LoVo (cell line): ENCODE results near the gene CPEB3.
"Not testable (repeated sequence)": the region's sequence is repeated elsewhere in the genome, so short reads cannot be mapped to it uniquely, and the experiment has no call there.

Source experiments
- DNase-seq: peaks from one replicate; pipeline ENCODE4 v3.0.0-alpha.2; 2016; ENCODE audit warnings: low spot score

Gene CPEB3

DNA sequence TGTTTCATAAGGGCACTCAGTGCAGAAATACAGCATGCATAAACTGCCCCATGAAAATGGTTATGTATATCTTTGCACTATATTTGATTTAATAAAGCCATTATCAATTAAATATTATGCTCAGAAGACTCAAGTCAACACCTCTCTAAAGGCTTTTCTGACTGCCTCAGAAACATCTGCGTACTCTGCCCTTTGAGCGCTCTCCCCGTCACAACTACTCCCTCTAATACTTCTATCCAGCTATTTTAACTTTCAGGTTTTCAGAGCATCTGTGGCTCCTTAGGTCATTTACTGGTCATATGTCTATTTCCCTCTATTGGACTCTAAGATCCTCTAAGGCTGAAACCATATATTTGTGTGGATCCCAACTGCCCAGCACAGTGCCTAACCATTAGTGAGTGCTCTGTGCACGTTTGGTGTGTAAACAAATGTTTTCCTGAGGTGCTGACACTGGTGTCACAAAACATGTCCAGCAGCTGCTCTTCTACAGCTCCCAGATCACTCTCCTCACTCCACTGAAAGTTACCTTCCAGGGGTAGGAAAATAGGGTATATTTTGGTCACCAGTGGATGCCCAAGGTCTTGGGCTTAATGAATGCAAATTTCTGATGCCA lies 188.2 kb downstream of the CPEB3 start:
- no peak for DNase-seq

DNA sequence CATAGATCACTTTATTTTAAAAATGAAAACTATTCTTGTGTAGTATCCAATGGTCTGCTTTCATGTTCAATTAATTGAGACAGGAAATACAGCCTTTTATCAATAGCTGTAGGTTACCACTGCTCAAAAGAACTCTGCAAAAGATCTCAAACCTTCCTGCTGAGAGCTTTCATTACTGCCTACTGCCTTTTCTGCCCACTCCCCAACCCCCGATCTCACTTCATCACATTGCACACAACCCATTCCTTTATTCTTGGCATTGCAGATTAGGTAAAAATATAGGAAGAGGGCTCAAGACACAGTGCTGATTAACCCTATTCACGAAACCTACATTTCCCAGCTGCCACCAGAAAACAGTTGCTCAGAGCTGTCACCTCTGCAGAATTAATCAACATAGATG lies 195.9 kb downstream of the CPEB3 start:
- DNase-seq = no peak

DNA sequence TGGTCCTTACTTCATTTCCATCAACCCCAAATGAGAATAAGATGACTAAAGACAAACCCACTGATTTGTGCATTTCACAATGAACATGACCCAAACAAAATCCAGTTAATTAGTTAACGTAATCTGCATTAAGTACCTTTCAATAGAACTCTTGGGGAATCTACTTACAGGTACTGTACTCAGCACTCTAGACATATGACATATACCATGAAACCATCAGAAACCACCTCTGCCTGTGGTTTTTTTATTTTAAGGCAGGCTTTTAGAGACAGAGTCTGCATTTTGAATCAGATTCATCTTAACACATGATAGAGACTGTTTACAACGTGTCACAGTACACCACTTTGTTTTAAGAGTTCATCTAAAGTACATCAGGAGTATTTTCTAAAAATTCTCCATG lies 198.9 kb downstream of the CPEB3 start:
- no peak for DNase-seq

DNA sequence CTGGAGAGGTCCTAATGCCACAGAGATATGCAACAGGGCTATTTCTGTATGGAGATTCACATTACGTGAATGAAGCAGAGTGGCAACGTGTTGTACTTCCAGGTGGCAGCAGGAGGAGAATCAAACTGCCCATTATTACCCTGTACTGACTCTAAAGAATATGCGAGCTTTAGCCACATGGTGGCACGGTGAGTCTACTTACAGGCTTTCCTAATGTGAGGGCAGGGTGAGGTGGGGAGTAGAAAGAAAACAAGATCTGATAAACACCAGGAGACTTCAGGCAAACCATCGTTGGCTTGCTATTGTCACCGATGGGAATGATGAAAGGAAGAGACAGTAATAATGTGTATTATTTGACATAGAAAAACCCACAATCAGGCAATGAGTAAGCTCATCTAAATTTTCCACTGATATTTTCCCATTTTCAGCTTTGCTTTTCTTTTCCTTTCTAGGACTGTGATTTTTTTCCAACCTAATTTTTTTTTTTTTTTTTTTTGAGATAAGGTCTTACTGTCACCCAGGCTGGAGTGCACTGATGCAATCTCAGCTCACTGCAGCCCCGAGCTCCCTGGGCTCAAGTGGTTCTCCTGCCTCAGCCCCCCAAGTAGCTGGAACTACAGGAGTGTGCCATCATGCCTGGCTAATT lies 203.0 kb downstream of the CPEB3 start:
- peak; percentile 70 for DNase-seq

DNA sequence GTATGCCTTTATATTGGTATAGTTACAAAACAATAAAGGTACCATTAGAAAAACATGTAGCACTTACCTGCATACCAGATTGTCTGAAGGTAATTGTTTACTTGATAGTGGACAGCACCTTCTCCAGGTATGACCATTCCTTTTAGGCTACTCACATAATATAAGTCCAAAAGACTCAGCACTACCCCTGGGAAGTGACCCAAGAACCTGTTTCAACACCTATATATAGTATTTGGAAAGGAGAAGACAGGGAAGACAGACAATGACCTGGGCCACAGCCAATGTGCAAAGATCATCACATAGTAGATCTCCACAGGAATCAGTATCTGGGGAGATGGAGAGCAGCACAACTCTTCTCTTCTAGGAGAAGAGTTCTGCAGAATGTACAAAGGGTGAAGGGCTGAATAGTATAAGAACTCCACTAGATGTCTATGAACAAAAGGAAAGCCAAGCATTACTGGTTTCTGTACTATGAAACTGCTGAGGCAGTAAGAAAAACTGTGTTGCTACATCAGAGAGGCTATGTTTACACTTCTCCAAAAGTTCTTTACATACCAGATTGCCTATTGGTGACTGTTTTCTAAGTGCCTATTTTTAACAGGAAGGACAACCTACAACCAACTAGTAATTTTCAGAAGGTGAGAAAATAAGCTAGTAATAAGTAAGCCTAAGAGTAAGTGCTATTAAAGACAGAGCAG lies 208.1 kb downstream of the CPEB3 start:
- no peak for DNase-seq

DNA sequence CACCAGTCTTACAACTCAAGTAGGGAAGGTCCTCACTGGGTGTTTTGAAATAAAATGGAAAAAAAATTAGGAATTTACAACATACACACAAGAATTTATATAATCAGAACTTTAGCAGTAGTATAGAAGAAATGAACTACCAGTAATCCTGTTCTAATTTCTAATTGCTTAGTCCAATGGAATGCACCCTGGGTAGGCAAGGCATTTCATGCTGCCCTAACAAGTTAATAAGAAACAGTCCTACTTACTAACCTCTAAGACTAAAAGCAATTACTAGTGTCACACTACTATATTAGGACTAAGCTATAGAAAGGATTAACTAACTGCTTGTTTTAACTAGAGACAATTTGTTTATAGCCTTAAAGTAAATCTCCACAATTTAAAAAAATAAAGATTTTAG lies 209.2 kb downstream of the CPEB3 start:
- DNase-seq = no peak

DNA sequence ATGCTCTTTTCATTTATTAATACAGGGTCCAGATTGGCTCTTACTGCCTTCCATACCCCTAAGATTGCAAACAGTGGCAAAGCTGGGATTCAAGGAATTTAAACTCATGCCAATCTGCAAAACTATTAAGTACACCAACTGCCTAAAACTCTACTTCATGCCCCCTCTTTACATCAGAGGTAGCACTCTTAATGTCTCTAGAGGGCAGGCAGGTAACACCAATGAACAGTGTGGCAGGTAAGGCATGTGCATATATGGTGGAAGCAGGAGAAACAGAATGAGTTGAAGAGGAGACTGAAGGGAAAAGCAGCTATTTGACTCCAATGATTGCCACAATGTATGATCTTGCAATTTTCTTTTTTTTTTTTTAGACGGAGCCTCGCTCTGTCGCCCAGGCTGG lies 210.6 kb downstream of the CPEB3 start:
- DNase-seq = no peak

DNA sequence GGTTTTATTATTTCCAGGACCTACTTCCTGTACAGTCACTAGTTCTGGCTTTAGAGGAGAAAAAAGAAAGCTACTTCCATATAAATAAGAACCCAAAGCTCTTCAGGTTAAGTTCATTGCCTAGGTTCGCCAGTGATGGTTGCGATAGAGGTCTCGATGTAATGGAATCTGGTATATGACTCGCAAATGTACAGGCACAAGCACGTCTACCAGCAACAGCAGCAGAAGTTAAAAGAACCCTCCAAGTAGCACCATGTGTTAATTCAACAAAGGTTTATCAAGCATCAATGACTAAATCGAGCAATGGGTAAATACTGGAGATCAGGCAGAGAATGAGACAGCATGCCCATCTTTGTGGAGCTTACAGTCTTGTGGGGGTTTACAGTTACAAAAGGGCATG lies 211.9 kb downstream of the CPEB3 start:
- no peak for DNase-seq

DNA sequence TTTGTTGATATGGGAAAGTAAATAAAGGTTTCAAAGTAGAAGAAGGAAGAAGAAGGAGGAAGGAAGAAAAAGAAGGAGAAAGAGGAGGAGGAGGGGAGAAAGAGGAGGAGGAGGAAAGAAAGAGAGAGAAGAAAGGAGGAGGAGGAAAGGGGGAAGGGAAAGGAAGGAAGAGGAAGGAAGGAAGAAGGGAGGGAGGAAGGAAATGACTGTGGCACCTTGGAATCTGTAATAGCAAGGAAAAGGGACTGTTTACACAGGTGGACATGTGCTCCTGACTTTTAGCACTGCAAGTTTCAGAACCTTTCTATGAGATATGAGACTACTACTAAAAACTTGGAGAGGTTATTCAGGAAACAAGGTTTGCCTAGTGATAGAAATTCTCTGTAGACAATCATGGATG lies 214.2 kb downstream of the CPEB3 start:
- no peak for DNase-seq

DNA sequence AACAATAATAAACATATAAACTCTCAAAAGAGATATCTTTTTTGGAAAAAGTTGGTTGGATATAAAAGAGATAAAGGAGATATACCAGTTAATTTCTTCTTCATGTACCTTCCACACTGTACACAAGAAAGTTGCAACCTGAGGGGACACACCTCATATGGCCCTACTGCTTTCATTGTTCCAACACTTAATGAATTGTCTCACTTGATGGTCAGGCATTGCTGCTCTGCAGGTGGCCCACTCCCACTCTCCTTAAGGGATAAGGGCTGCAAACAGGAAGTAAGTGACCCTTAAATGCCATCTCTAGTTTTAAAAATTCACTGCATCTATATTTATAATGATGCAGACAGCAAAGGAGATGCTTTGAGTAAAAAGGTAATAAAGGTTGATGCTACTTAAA lies 215.0 kb downstream of the CPEB3 start:
- no peak for DNase-seq

DNA sequence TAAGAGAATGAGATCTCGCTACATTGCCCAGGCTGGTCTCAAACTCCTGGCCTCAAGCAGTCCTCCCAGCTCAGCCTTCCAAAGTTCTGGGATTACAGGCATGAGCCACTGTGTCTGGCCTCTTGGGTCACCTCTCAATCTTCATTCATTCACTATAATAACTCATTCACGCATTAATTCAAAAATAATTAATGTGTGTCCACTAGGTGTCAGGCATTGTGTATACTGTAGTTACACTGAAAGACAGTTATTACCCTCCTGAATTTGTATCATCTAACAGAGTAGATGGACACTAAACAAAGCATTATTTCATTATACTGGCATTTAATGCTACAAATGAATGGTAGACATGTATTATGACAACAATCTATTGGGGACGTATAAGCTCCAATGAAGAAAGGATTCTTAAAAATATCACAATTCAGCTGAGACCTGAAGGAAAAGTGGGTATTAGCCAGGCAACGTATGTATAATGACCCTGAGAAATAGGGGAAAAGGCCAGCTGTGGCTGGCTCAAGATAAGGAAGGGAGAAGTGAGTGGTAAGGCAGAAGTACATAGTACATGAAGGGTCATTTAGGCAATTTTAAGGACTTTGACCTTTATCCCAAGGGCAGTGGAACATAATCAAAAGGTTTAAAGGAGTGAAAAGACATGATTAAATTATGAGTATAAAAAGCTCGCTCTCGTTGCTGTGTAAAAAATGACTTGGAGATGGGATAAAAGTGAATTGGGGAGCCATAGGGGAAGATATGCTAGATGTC lies 216.6 kb downstream of the CPEB3 start:
- no peak for DNase-seq

DNA sequence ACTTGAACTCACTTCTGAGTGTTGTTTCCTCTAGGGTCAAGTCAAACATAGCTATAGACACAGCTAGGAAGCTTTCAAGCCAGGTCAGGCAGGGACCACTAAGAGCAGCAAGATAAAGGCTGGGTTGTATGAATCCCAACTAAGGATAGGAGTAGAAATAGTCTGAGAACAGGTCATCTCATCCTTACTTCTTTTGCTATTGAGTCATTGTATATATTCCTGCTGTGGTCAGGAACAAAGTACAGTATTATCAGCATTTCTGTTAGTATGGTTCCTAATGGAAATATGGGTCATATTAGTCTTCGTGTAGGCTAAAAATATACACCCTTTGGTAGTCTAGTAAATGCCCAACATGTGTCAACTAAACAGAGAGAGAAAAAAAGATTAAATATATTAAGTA lies 222.0 kb downstream of the CPEB3 start:
- DNase-seq = no peak

DNA sequence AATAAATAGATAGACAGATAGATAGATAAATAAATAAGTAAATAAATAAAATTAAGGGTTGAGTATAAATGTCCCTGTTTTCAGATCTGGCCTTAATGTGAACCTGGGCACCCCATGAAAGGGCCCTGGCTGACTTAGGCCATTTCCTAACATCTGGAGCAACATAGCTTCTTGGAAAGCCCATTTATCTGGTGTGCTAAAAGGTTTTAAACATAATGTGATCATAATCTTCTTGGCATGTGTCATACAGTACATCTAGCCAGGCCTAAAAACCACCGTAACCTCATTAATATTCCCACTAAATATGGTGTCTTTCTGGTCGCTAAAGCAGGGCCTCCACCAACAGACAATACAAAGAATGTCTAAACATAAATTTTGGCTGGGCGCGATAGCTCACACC lies 224.5 kb downstream of the CPEB3 start:
- no peak for DNase-seq

DNA sequence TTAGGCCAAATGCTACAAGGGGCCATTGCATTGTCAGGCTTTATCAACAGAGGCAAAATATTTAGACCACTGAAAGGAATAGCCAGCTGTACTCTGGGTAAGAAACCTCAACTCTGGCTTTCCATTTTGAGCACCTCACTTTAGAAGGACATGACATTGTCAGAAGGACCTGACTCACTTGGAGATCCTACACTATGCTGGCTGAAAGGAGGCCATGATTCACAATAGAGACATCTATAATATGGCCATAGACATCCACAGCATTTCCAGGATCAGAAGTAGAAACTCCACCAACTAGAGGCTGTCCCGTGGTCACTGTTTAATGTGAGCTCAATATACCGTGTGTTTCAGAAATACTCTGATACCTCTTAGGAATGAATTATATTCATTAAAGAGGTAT lies 226.4 kb downstream of the CPEB3 start:
- no peak for DNase-seq

DNA sequence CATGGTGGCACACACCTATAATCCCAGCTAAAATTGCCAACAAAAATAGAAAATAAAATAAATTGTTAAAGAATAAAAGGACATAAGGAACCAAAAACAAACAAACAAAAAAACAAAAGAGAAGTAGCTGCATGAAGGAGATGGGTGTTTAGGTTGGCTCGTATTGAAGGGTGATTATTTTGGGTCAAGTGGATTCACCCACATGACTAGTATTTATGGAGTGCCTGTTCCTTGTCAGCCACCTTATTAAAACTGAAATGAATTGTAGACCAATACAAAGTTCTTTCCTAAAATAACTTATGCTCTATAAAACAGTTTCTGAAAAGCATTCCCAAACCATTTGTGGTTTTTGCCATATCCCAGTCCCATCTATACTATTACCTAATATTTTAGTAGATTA lies 228.6 kb downstream of the CPEB3 start:
- DNase-seq = no peak

DNA sequence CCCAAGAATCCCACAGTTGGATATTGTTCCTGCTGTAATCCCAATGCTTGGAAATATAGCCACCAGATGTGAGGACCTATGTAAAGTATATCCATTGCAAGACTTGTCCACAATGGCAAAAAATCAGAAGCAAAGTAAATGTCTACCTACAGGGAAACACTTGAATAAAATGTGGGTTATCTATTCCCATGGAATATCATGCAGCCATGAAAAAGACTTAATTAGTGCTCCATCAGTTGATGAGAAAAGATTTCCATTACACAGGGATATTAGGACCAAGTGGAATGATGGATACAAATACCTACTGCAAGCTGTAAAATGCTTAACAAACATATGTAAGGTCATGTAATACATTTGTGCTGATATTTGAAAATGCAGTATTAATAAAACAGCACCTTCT lies 236.1 kb downstream of the CPEB3 start:
- no peak for DNase-seq

DNA sequence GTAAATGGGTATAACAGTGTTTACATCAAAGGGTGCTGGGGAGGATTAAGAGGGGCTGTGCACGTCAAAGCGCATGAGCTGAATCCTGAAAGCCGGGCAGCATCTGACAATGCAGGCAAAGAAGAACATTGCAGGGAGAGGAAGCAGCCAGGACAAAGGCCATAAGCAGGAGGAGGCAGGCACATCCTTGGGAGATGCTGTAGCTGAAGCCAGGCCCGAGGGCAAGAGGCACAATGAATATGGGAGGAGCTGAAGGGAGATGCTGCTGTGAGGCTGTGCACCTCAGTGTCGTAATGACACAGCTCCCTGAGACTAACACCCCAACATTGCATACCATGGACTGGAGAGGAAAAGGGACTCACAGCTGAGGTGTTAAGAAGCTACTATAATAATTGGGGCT lies 238.1 kb downstream of the CPEB3 start:
- no peak for DNase-seq

DNA sequence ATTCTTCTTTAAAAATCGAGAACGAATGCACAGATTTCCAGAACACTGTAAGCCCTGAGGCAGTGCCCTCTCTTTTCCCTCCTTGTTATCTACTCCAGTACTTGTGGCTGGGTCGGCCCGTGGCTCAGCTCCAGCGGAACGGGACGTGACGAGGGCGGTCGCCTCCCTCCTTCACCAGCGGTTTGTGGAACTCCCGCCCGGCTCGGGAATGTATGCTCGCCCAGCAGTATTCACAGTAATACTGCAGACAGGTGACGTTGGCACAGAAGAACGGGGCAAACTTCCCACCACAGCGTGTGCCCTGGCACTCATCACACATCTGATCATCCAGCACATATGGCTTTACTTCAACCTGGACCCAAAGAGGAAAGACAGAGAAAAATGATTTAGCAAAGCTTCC lies 238.8 kb downstream of the CPEB3 start:
- no peak for DNase-seq

DNA sequence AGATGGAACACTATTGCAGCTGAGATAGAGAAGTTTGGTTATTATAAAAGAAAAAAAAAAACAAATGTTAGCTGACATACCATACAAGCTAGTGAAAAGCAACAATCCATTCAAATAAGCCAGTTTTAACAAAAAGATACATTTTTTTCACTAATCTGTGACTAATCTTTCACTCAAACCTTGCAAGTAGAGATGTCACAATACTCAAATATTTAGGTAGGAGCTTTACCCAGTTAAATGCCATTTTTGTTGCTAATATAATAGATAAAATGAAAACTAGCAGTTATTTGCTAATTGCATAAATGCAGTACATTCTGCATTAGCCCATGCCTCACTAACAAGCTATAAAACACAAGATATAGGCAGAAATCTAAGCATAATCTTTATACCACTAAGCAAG lies 243.7 kb downstream of the CPEB3 start:
- DNase-seq = no peak

DNA sequence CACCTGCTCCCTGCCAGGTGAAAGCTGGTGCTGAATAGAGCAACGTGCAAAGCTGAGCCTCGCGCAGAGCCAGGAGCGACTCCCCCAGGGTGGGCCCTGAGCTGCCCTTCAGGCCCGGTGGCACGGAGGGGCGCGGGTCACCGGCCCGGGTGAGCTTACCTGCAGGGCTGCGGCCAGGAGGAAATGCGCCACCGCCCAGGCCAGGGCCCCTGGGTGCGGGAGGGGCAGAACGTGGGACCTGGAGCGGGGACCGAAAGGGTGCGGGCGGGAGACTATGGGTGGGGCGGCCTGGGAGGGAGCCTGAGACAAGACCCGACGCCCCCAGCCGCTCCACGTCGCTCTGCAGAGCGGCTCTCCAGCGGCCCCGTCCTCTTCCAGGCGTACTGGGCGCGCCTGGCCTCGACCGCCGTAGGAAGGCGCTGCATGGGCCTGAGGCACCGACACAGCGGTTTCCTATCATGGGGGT lies 245.2 kb downstream of the CPEB3 start:
- no peak for DNase-seq

DNA sequence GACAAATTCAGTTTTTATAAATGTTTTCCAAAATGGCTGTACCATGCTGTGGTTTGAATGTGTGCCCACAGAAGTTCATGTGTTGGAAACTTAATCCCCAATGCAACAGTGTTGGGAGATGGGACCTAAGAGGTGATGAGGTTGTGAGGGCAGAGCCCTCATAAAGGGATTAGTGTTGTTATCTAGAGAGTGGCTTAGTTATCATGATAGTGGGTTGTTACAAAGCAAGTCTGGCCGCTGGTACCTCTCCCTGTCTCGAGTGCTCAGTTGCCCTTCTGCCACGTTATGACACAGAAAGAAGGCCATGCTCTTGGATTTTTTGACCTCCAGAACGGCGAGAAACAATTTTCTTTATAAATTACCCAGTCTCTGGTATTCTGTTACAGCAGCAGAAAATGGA lies 248.3 kb downstream of the CPEB3 start:
- DNase-seq = no peak

DNA sequence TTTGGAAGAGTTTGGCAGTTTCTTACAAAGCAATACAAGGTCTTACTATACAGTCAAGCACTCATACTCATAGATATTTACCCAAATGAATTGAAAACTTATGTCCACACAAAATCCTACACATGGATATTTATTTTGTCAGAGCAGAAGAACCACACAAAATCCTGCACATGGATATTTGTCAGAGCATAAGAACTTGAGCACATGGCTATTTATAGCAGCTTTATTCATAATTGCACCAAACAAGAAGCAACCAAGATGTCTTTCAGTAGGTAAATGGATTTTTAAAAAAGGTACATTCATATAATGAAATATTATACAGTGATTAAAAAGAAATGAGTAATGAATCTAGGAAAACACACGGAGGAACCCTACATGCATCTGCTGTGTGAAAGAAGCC lies 251.9 kb downstream of the CPEB3 start:
- DNase-seq = no peak

DNA sequence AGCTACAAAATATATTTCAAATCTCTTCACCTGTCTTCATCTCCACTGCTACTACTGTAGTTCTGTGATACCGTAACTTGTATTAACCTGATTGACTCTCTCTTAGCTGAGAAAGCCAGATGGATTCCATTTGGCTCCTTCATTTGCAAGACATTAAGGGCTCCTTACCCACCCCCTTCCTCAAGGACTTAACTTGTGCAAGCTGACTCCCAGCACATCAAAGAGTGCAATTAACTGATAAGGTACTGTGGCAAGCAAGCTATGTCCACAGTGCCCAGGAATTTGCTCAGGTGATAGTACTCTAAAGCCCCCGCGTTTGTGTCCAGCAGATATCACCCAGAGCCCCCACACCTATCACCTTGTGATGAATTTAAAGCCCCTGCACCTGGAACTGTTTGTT lies 257.8 kb downstream of the CPEB3 start:
- not testable (repeated sequence) for DNase-seq
